IMR-90 (cell line): ENCODE results near the gene HSD3B1. TPM values are rescaled to one million over a fixed set of nuclear protein-coding genes. Genes with fewer than 3 reads are reported as not detected.

Experiments
- ATAC-seq: fragments of 200-7000 bp; cut with Tn5 transposase; 2 replicates; pipeline ENCODE4 v1.9.1; 2020; ENCODE audit warnings: low read depth, mild to moderate bottlenecking, moderate library complexity
- BruUV-seq: library from RNA; stranded (reverse); fragments of 400-500 nt; replicated peaks from 2 replicates; lab custom pipeline; 2021; lab: Mats Ljungman, UMichigan
- CTCF ChIA-PET: fragments of 300-600 bp; formaldehyde crosslinking; extraction: SDS; loops from one replicate; lab custom pipeline; 2021; ENCODE audit warnings: antibody characterized with exemption; lab: Yijun Ruan, JAX
- POLR2A ChIA-PET: fragments of 300-600 bp; sonication (Branson Sonifier 250); formaldehyde crosslinking; loops from one replicate; lab custom pipeline; 2022; ENCODE audit warnings: antibody characterized with exemption; ENCODE audit not compliant: unreplicated experiment; lab: Charles Lee
- DNase-seq: peaks from one replicate; pipeline ENCODE4 v3.0.0; 2013
- H2AFZ ChIP-seq: replicated peaks from 2 replicates; pipeline ENCODE3; 2013; ENCODE audit warnings: low read length, mild to moderate bottlenecking; ENCODE audit not compliant: poor library complexity
- H2AK5ac ChIP-seq: 2 replicates; pipeline ENCODE4 v1.6.1; 2013; ENCODE audit warnings: low read depth, low read length, inconsistent platforms
- H2AK9ac ChIP-seq: replicated peaks from 2 replicates; pipeline ENCODE3; 2013; ENCODE audit warnings: mild to moderate bottlenecking, low read depth, low read length, moderate library complexity; ENCODE audit not compliant: poor library complexity
- H2BK120ac ChIP-seq: 2 replicates; pipeline ENCODE4 v1.6.1; 2013; ENCODE audit warnings: low read depth, low read length, inconsistent platforms
- H2BK15ac ChIP-seq: 3 replicates; pipeline ENCODE4 v1.6.1; 2013; ENCODE audit warnings: low read depth, low read length, inconsistent platforms
- H2BK20ac ChIP-seq: 2 replicates; pipeline ENCODE4 v1.6.1; 2013; ENCODE audit warnings: low read depth, mild to moderate bottlenecking, inconsistent platforms, low read length, moderate library complexity
- H2BK5ac ChIP-seq: 2 replicates; pipeline ENCODE4 v1.6.1; 2013; ENCODE audit warnings: mild to moderate bottlenecking, low read depth, low read length, inconsistent platforms; ENCODE audit not compliant: poor library complexity, severe bottlenecking
- H3K14ac ChIP-seq: replicated peaks from 2 replicates; pipeline ENCODE4 v1.6.1; 2013; ENCODE audit warnings: low read depth, low read length, inconsistent platforms
- H3K18ac ChIP-seq: 2 replicates; pipeline ENCODE4 v1.6.1; 2013; ENCODE audit warnings: low read depth, low read length, control low read depth
- H3K23ac ChIP-seq: 2 replicates; pipeline ENCODE4 v1.6.1; 2013; ENCODE audit warnings: low read depth, low read length, inconsistent platforms
- H3K27ac ChIP-seq: 2 replicates; pipeline ENCODE4 v1.5.1; 2013; ENCODE audit warnings: mild to moderate bottlenecking, control low read depth, low read length; ENCODE audit not compliant: insufficient read depth
- H3K27me3 ChIP-seq: 2 replicates; pipeline ENCODE4 v1.6.1; 2013; ENCODE audit warnings: low read length; ENCODE audit not compliant: control insufficient read depth, insufficient read depth
- H3K36me3 ChIP-seq: 2 replicates; pipeline ENCODE4 v1.6.1; 2013; ENCODE audit warnings: low read length, mixed read lengths; ENCODE audit not compliant: control insufficient read depth, insufficient read depth
- H3K4ac ChIP-seq: 2 replicates; pipeline ENCODE4 v1.6.1; 2013; ENCODE audit warnings: low read depth, low read length, inconsistent platforms
- H3K4me1 ChIP-seq: 2 replicates; pipeline ENCODE4 v1.6.1; 2013; ENCODE audit warnings: low read length, mixed read lengths; ENCODE audit not compliant: control insufficient read depth, insufficient read depth
- H3K4me2 ChIP-seq: 2 replicates; pipeline ENCODE4 v1.6.1; 2013; ENCODE audit warnings: low read depth, mild to moderate bottlenecking, control low read depth, low read length, moderate library complexity
- H3K4me3 ChIP-seq: 2 replicates; pipeline ENCODE4 v1.5.1; 2013; ENCODE audit warnings: low read depth, mild to moderate bottlenecking, control low read depth, low read length, moderate library complexity; ENCODE audit not compliant: insufficient read depth
- H3K56ac ChIP-seq: 2 replicates; pipeline ENCODE4 v1.6.1; 2013; ENCODE audit warnings: low read length, inconsistent platforms; ENCODE audit not compliant: insufficient read depth; ENCODE audit errors: extremely low read depth
- H3K79me1 ChIP-seq, 2 experiments: 2 replicates each; pipeline ENCODE4 v1.6.1; 2013; ENCODE audit warnings: low read length in 2 of 2, inconsistent platforms in 1 of 2, low read depth in 1 of 2
- H3K9ac ChIP-seq: 2 replicates; pipeline ENCODE4 v1.6.1; 2013; ENCODE audit warnings: low read depth, low read length, control low read depth
- H3K9me1 ChIP-seq: 2 replicates; pipeline ENCODE4 v1.6.1; 2013; ENCODE audit warnings: low read length, inconsistent platforms; ENCODE audit not compliant: insufficient read depth
- H3K9me3 ChIP-seq: 2 replicates; pipeline ENCODE4 v1.6.1; 2013; ENCODE audit warnings: low read length; ENCODE audit not compliant: control insufficient read depth, insufficient read depth
- H4K20me1 ChIP-seq: 2 replicates; pipeline ENCODE4 v1.6.1; 2013; ENCODE audit warnings: low read length, inconsistent platforms; ENCODE audit not compliant: insufficient read depth
- H4K5ac ChIP-seq: 2 replicates; pipeline ENCODE4 v1.6.1; 2013; ENCODE audit warnings: mild to moderate bottlenecking, low read depth, low read length, control low read depth
- H4K8ac ChIP-seq, 2 experiments: 2 replicates each; pipeline ENCODE4 v1.6.1; 2013; ENCODE audit warnings: low read depth in 2 of 2, low read length in 2 of 2, control low read depth in 1 of 2, inconsistent platforms in 1 of 2
- H4K91ac ChIP-seq: 2 replicates; pipeline ENCODE4 v1.6.1; 2013; ENCODE audit warnings: low read depth, low read length, inconsistent platforms; ENCODE audit not compliant: insufficient read depth
- BHLHE40 ChIP-seq: fragments of 150-350 bp; IDR thresholded peaks from 2 replicates; pipeline ENCODE4 v1.6.1; 2016; ENCODE audit warnings: mild to moderate bottlenecking, low read depth, low read length
- CEBPB ChIP-seq: IDR thresholded peaks from 2 replicates; pipeline ENCODE4 v1.6.1; 2012; ENCODE audit warnings: low read depth, low read length, improper control_type of control experiment
- CHD1 ChIP-seq: IDR thresholded peaks from 2 replicates; pipeline ENCODE4 v1.6.1; 2012; ENCODE audit warnings: low read depth, low read length, improper control_type of control experiment
- FOS ChIP-seq: fragments of 150-350 bp; IDR thresholded peaks from 2 replicates; pipeline ENCODE4 v1.6.1; 2016; ENCODE audit warnings: low read depth, low read length
- MAFK ChIP-seq: IDR thresholded peaks from 2 replicates; pipeline ENCODE4 v1.6.1; 2012; ENCODE audit warnings: low read depth, low read length, improper control_type of control experiment
- MAZ ChIP-seq: IDR thresholded peaks from 2 replicates; pipeline ENCODE4 v1.6.1; 2012; ENCODE audit warnings: low read depth, mild to moderate bottlenecking, low read length, improper control_type of control experiment, moderate library complexity, borderline replicate concordance
- MXI1 ChIP-seq: IDR thresholded peaks from 2 replicates; pipeline ENCODE4 v1.6.1; 2012; ENCODE audit warnings: low read depth, mild to moderate bottlenecking, low read length, moderate library complexity, borderline replicate concordance
- NFE2L2 ChIP-seq: fragments of 150-350 bp; IDR thresholded peaks from 2 replicates; pipeline ENCODE4 v1.6.1; 2016; ENCODE audit warnings: low read depth, mild to moderate bottlenecking, low read length
- POLR2A ChIP-seq: IDR thresholded peaks from 2 replicates; pipeline ENCODE4 v1.6.1; 2012; ENCODE audit warnings: mild to moderate bottlenecking, low read depth, low read length
- RAD21 ChIP-seq: IDR thresholded peaks from 2 replicates; pipeline ENCODE4 v1.6.1; 2012; ENCODE audit warnings: low read length, improper control_type of control experiment
- RCOR1 ChIP-seq: IDR thresholded peaks from 2 replicates; pipeline ENCODE4 v1.6.1; 2012; ENCODE audit warnings: mild to moderate bottlenecking, low read length, improper control_type of control experiment; ENCODE audit not compliant: insufficient replicate concordance
- RFX5 ChIP-seq: IDR thresholded peaks from 2 replicates; pipeline ENCODE4 v1.8.0; 2012; ENCODE audit warnings: low read depth, mild to moderate bottlenecking, low read length, moderate library complexity
- SMC3 ChIP-seq: fragments of 150-350 bp; IDR thresholded peaks from 2 replicates; pipeline ENCODE4 v1.6.1; 2016; ENCODE audit warnings: low read depth, mild to moderate bottlenecking, antibody characterized with exemption, low read length, moderate library complexity
- USF2 ChIP-seq: fragments of 150-350 bp; IDR thresholded peaks from 2 replicates; pipeline ENCODE4 v1.6.1; 2017; ENCODE audit warnings: mild to moderate bottlenecking, antibody characterized with exemption, low read length, low read depth
- WGBS, 2 experiments: methylation state at CpG; one replicate each; pipeline versions ENCODE4 v1.1.5 to v1.1.7; 2013; ENCODE audit warnings: missing lambda C conversion rate in 2 of 2; ENCODE audit not compliant: insufficient read length in 1 of 2; ENCODE audit errors: extremely low coverage in 2 of 2; 5-methylcytosine and 5-hydroxymethylcytosine counted together
- dilution Hi-C: fragments of 300-500 bp; cut with HindIII; formaldehyde crosslinking; loops from one replicate; pipeline ENCODE4 v1.14.3; 2018; ENCODE audit warnings: low sequenced_read_pairs; ENCODE audit not compliant: unreplicated experiment
- in situ Hi-C: fragments of 300-500 bp; cut with MboI; formaldehyde crosslinking; loops from 3 replicates; pipeline ENCODE4 v1.14.3; 2019; ENCODE audit warnings: low sequenced_read_pairs, inconsistent platforms, mixed read lengths
- intact Hi-C: fragments of 100-400 bp; cut with micrococcal nuclease; formaldehyde crosslinking; loops from 2 replicates; pipeline ENCODE4 v1.10.0; 2022
- polyA plus RNA-seq, 3 experiments: library from polyadenylated mRNA; depleted of rRNA; stranded (reverse); fragments of >200 nt; gene quantifications; 2 replicates each; pipeline ENCODE4 v1.2.3, GENCODE V29; 2012; ENCODE audit warnings: low replicate concordance in 1 of 3
- total RNA-seq: library from RNA; depleted of rRNA; stranded (reverse); fragments of >200 nt; gene quantifications from 2 replicates; pipeline ENCODE4 v1.2.3, GENCODE V29; 2012
- TF ChIP-seq, protein P1 (sequence below): conservative IDR thresholded peaks from 2 replicates; pipeline ENCODE4 v1.5.1; 2012; ENCODE audit warnings: mild to moderate bottlenecking, low read depth, low read length, improper control_type of control experiment
- TF ChIP-seq, protein P2 (sequence below): fragments of 150-350 bp; IDR thresholded peaks from 2 replicates; pipeline ENCODE4 v1.6.1; 2016; ENCODE audit warnings: low read depth, mild to moderate bottlenecking, low read length, moderate library complexity, borderline replicate concordance

HSD3B1 gene
- total and polyA plus RNA-seq, 2 of the 4 experiments (the other 2 are of a cell fraction), result not detected

DNA sequence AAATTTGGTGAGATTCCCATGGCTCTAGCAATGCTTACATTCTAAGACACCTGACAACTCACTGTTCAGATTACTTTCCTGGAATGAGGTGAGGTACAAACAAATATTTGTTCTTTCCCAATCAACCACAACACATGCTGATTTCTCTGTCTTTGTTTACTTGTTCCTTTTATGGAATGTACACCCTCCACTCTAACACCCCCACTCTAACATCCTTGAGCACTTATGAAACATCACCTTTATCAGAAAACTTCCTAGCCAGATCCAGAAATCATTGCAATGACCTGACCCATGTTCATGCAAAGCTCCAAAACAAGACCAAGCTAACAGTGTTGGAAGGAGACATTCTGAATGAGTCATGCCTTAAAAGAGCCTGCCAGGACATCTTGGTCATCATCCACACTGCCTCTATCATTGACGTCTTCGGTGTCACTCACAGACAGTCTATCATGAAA, 35.5 kb downstream of the HSD3B1 start:
- peaks cover 2% of the 10 kb centered on the region for H3K27me3 ChIP-seq
- H2BK120ac ChIP-seq, result no peak overlapping the region
- H3K18ac ChIP-seq, result no peak overlapping the region
- intact Hi-C loops (no loop called here), dilution Hi-C loops (no loop called here), in situ Hi-C loops (no loop called here)
- H4K20me1 ChIP-seq, result no peaks in the 10 kb centered on the region
- no peaks in the 10 kb centered on the region for H3K79me1 ChIP-seq
- ATAC-seq (no peak), DNase-seq (no peak)
- no CpG with 5 or more reads among the region's 2 CpGs for WGBS, 2 experiments
- H2AK5ac ChIP-seq, result no peak overlapping the region
- H3K36me3 ChIP-seq, result no peaks in the 10 kb centered on the region
- no peak overlapping the region for H3K4me2 ChIP-seq
- no peak overlapping the region for H4K8ac ChIP-seq
- H2BK20ac ChIP-seq, result no peak overlapping the region
- BruUV-seq, result no TSS peak
- H2BK15ac ChIP-seq, result no peak overlapping the region
- H3K4me3 ChIP-seq, result no peak overlapping the region
- no peak overlapping the region for H3K27ac ChIP-seq
- H2BK5ac ChIP-seq, result no peak overlapping the region
- H4K5ac ChIP-seq, result no peak overlapping the region
- H3K9me3 ChIP-seq, result no peaks in the 10 kb centered on the region
- H3K9me1 ChIP-seq, result no peaks in the 10 kb centered on the region
- no peak overlapping the region for H3K9ac ChIP-seq
- ChIA-PET CTCF (no interaction called here), POLR2A (no interaction called here)
- no peak overlapping the region for H4K91ac ChIP-seq
- no peak overlapping the region for H3K14ac ChIP-seq
- no peak overlapping the region for H2AK9ac ChIP-seq
- H3K4me1 ChIP-seq, result no peaks in the 10 kb centered on the region
- no peak overlapping the region for H3K23ac ChIP-seq
- H3K56ac ChIP-seq, result no peak overlapping the region
- no peak overlapping the region for H2AFZ ChIP-seq
- TF ChIP-seq MXI1 (no peak), MAFK (no peak), BHLHE40 (no peak), USF2 (no peak), CEBPB (no peak), MAZ (no peak), CHD1 (no peak), RCOR1 (no peak), NFE2L2 (no peak), POLR2A (no peak), RAD21 (no peak), SMC3 (no peak), FOS (no peak), RFX5 (no peak)
- TF ChIP-seq, protein P1, sequence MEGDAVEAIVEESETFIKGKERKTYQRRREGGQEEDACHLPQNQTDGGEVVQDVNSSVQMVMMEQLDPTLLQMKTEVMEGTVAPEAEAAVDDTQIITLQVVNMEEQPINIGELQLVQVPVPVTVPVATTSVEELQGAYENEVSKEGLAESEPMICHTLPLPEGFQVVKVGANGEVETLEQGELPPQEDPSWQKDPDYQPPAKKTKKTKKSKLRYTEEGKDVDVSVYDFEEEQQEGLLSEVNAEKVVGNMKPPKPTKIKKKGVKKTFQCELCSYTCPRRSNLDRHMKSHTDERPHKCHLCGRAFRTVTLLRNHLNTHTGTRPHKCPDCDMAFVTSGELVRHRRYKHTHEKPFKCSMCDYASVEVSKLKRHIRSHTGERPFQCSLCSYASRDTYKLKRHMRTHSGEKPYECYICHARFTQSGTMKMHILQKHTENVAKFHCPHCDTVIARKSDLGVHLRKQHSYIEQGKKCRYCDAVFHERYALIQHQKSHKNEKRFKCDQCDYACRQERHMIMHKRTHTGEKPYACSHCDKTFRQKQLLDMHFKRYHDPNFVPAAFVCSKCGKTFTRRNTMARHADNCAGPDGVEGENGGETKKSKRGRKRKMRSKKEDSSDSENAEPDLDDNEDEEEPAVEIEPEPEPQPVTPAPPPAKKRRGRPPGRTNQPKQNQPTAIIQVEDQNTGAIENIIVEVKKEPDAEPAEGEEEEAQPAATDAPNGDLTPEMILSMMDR, result no peak
- TF ChIP-seq, protein P2, sequence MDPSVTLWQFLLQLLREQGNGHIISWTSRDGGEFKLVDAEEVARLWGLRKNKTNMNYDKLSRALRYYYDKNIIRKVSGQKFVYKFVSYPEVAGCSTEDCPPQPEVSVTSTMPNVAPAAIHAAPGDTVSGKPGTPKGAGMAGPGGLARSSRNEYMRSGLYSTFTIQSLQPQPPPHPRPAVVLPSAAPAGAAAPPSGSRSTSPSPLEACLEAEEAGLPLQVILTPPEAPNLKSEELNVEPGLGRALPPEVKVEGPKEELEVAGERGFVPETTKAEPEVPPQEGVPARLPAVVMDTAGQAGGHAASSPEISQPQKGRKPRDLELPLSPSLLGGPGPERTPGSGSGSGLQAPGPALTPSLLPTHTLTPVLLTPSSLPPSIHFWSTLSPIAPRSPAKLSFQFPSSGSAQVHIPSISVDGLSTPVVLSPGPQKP, result no peak
- no peak overlapping the region for H3K4ac ChIP-seq
